HG03103 (cell line): ENCODE results near the gene LGALS1.
"Not testable (repeated sequence)": the region's sequence is repeated elsewhere in the genome, so short reads cannot be mapped to it uniquely, and the experiment has no call there.

ENCODE experiments used
- ATAC-seq: cut with Tn5 transposase; IDR thresholded peaks from one replicate; pipeline ENCODE4 v1.9.1; 2021; ENCODE audit warnings: low read depth; ENCODE audit not compliant: unreplicated experiment

The LGALS1 gene

GRCh38 chr22:37684803-37685615 is 9.6 kb downstream of the LGALS1 start:
- ATAC-seq: no peak

- ATAC-seq: no peak
Measured at GRCh38 chr22:37686002-37686982, 10.9 kb downstream of the LGALS1 start, which contains the start of gene NOL12. TSS of gene NOL12 (plus strand) at chr22:37686343. CDS start at chr22:37686393, 50 bp downstream.

GRCh38 chr22:37690407-37690806 is 15.0 kb downstream of the LGALS1 start:
- no peak for ATAC-seq

- ATAC-seq: no peak
Measured at GRCh38 chr22:37690901-37691504, 15.6 kb downstream of the LGALS1 start.

GRCh38 chr22:37692627-37693285 is 17.3 kb downstream of the LGALS1 start:
- no peak for ATAC-seq

- not testable (repeated sequence) for ATAC-seq
Measured at GRCh38 chr22:37694131-37694530, 18.7 kb downstream of the LGALS1 start.

- ATAC-seq: not testable (repeated sequence)
Measured at GRCh38 chr22:37696260-37696656, 20.8 kb downstream of the LGALS1 start.

GRCh38 chr22:37696657-37697537 is 21.5 kb downstream of the LGALS1 start, which contains the start of gene TRIOBP:
TSS of gene TRIOBP (plus strand) at chr22:37697048. CDS start at chr22:37701366, 4,318 bp downstream.
- ATAC-seq: peak; percentile 70

GRCh38 chr22:37697538-37697835 is 22.1 kb downstream of the LGALS1 start:
- ATAC-seq: no peak

GRCh38 chr22:37701141-37701786 is 25.8 kb downstream of the LGALS1 start:
- no peak for ATAC-seq

GRCh38 chr22:37703906-37704305 is 28.5 kb downstream of the LGALS1 start:
- ATAC-seq: no peak

GRCh38 chr22:37704645-37705044 is 29.2 kb downstream of the LGALS1 start:
- no peak for ATAC-seq

GRCh38 chr22:37705205-37705604 is 29.8 kb downstream of the LGALS1 start:
- ATAC-seq: no peak

GRCh38 chr22:37708580-37709444 is 33.4 kb downstream of the LGALS1 start:
- ATAC-seq: no peak

- no peak for ATAC-seq
Measured at GRCh38 chr22:37709445-37709765, 34.0 kb downstream of the LGALS1 start.

- no peak for ATAC-seq
Measured at GRCh38 chr22:37710675-37711074, 35.2 kb downstream of the LGALS1 start.

GRCh38 chr22:37711490-37711889 is 36.1 kb downstream of the LGALS1 start:
- ATAC-seq: no peak

GRCh38 chr22:37713761-37714160 is 38.3 kb downstream of the LGALS1 start:
- no peak for ATAC-seq
